Prostate gland (tissue), 2 donors: ENCODE measurements around the gene PBLD. TPM values are rescaled to one million over a fixed set of nuclear protein-coding genes. Genes with fewer than 3 reads are reported as not detected.

ENCODE experiments used
- DNase-seq: peaks from one replicate; pipeline ENCODE4 v3.0.0-alpha.2; 2019; ENCODE audit warnings: low spot score
- H3K27ac ChIP-seq, 2 donors: fragments of 200-600 bp; sonication (generic); 2 replicates each; pipeline ENCODE4 v1.5.1; 2017 to 2019
- H3K27me3 ChIP-seq: fragments of 200-600 bp; sonication (generic); replicated peaks from 2 replicates; pipeline ENCODE4 v1.5.1; 2019; ENCODE audit not compliant: insufficient read depth
- H3K36me3 ChIP-seq, 2 donors: fragments of 200-600 bp; sonication (generic); 1 replicate in 1 of 2; 2 replicates in 1 of 2; pipeline versions ENCODE4 v1.5.1 to v1.8.1; 2017 to 2019
- H3K4me1 ChIP-seq: fragments of 200-600 bp; sonication (generic); replicated peaks from 2 replicates; pipeline ENCODE4 v1.5.1; 2019
- H3K4me3 ChIP-seq, 2 donors: fragments of 200-600 bp; sonication (generic); 2 replicates each; pipeline ENCODE4 v1.5.1; 2017 to 2019
- H3K9me3 ChIP-seq: fragments of 200-600 bp; sonication (generic); 2 replicates; pipeline ENCODE4 v1.5.1; 2017
- CTCF ChIP-seq, 4 experiments: fragments of 200-600 bp in 2 of 4; fragments of 450-650 bp in 2 of 4; sonication (generic) in 2 of 4; IDR thresholded peaks; 1 replicate in 3 of 4; 2 replicates in 1 of 4; pipeline ENCODE4 v1.5.1; 2016 to 2019; ENCODE audit warnings: antibody characterized with exemption in 4 of 4, mild to moderate bottlenecking in 2 of 4, moderate library complexity in 2 of 4
- POLR2A ChIP-seq: fragments of 450-650 bp; IDR thresholded peaks from one replicate; pipeline ENCODE4 v1.6.1; 2016; ENCODE audit warnings: antibody characterized with exemption, mild to moderate bottlenecking
- POLR2AphosphoS5 ChIP-seq: sonication (generic); formaldehyde crosslinking; IDR thresholded peaks from one replicate; pipeline ENCODE4 v1.6.1; 2017; ENCODE audit warnings: antibody characterized with exemption
- WGBS: methylation state at CpG from one replicate; pipeline ENCODE4 v1.1.5; 2018; 5-methylcytosine and 5-hydroxymethylcytosine counted together
- intact Hi-C: fragments of 100-400 bp; cut with DNase I; formaldehyde crosslinking; loops from one replicate; pipeline ENCODE4 v1.14.2; 2022
- total RNA-seq, 2 donors: library from RNA; depleted of rRNA; stranded (reverse); fragments of >200 nt; gene quantifications; one replicate each; pipeline ENCODE4 v1.1.0, GENCODE V29; 2016

Gene PBLD
- total RNA-seq, 2 donors from 2014 or later, result 8.6 to 8.7 TPM

- H3K4me1 ChIP-seq, result no peaks in the 10 kb centered on the region
- H3K4me3 ChIP-seq, result no peak overlapping the region
- no peaks in the 10 kb centered on the region for H3K27me3 ChIP-seq
- 44% methylated on average over 7 of the region's 7 CpGs for WGBS
- H3K36me3 ChIP-seq, result no peaks in the 10 kb centered on the region
- no peak overlapping the region for H3K27ac ChIP-seq
- intact Hi-C loops, result no loop called here
- H3K9me3 ChIP-seq, result no peaks in the 10 kb centered on the region
- TF ChIP-seq POLR2A, result no peak
- TF ChIP-seq CTCF (IDR thresholded peaks at IDR 0.05), result no peak
- no peak for TF ChIP-seq POLR2AphosphoS5
- DNase-seq, result no peak
Observed at GRCh38 chr10:68271196-68271882, 61.4 kb downstream of the PBLD start.

GRCh38 chr10:68269562-68270290 is 63.0 kb downstream of the PBLD start:
- Histone ChIP-seq H3K27me3 (no peaks in the 10 kb centered on the region), H3K27ac (no peak overlapping the region), H3K36me3 (no peaks in the 10 kb centered on the region), H3K9me3 (no peaks in the 10 kb centered on the region), H3K4me3 (no peak overlapping the region), H3K4me1 (no peaks in the 10 kb centered on the region)
- intact Hi-C loops, result no loop called here
- TF ChIP-seq CTCF (IDR thresholded peaks at IDR 0.05) (no peak), POLR2AphosphoS5 (no peak), POLR2A (no peak)
- DNase-seq, result no peak
- WGBS, result 98% methylated on average over 2 of the region's 2 CpGs

- Histone ChIP-seq H3K36me3 (no peaks in the 10 kb centered on the region), H3K27ac (no peak overlapping the region), H3K9me3 (no peaks in the 10 kb centered on the region), H3K4me3 (no peak overlapping the region), H3K4me1 (no peaks in the 10 kb centered on the region), H3K27me3 (no peaks in the 10 kb centered on the region)
- WGBS, result 96% methylated on average over 7 of the region's 8 CpGs
- intact Hi-C loops, result no loop called here
- DNase-seq, result no peak
- TF ChIP-seq POLR2AphosphoS5, result no peak
Observed at GRCh38 chr10:68261132-68261856, 71.4 kb downstream of the PBLD start.

- H3K27me3 ChIP-seq, result no peaks in the 10 kb centered on the region
- WGBS, result 39% methylated on average over 1 of the region's 1 CpG
Observed at GRCh38 chr10:68253346-68253745, 79.4 kb downstream of the PBLD start.

More at GRCh38 chr10:68253346-68253745, 79.4 kb downstream of the PBLD start:
- Histone ChIP-seq H3K27ac (no peak overlapping the region), H3K36me3 (no peaks in the 10 kb centered on the region), H3K4me3 (no peak overlapping the region), H3K4me1 (no peaks in the 10 kb centered on the region), H3K9me3 (no peaks in the 10 kb centered on the region)
- no peak for DNase-seq
- TF ChIP-seq POLR2A, result no peak
- TF ChIP-seq POLR2AphosphoS5, result no peak
- no peak for TF ChIP-seq CTCF (IDR thresholded peaks at IDR 0.05)
- intact Hi-C loops, result no loop called here
